ENCODE measurements around the gene SORCS2. TPM values are rescaled to one million over a fixed set of nuclear protein-coding genes. Genes with fewer than 3 reads are reported as not detected.
A peak's percentile ranks its signal among the peaks of the same experiment; 100 is the strongest.

SORCS2 gene
- total and polyA plus RNA-seq, 2 of the 4 experiments (the other 2 are of a cell fraction) = 0.36 to 0.62 TPM

- H4K8ac ChIP-seq (ENCODE audit: low read depth in 2 of 2, low read length in 2 of 2) = no peak overlapping the region; a peak in 1 of 4 replicates
- no peak for DNase-seq
- H3K9me3 ChIP-seq (ENCODE audit: control insufficient read depth, insufficient read depth, low read length) = no peaks in the 10 kb centered on the region
- H3K56ac ChIP-seq (ENCODE audit: extremely low read depth, insufficient read depth, low read length) = no peak overlapping the region
- no peak overlapping the region for H2BK20ac ChIP-seq (ENCODE audit: low read depth, low read length)
- H3K79me1 ChIP-seq (ENCODE audit: low read depth in 1 of 2, low read length in 2 of 2) = peaks cover 46 to 88% of the 10 kb centered on the region in 2 experiments
- H4K91ac ChIP-seq (ENCODE audit: insufficient read depth, low read depth, low read length) = no peak overlapping the region
- peak overlapping the region; percentile 63 for H2AK9ac ChIP-seq (replicated peaks; ENCODE audit: low read depth, low read length, poor library complexity)
- TF ChIP-seq MAFK (IDR thresholded peaks at IDR 0.05; ENCODE audit: low read depth, low read length) = no peak
- no peak for TF ChIP-seq RFX5 (IDR thresholded peaks at IDR 0.05; ENCODE audit: low read depth, low read length)
- TF ChIP-seq BHLHE40 (IDR thresholded peaks at IDR 0.05; ENCODE audit: low read depth, low read length) = no peak
- TF ChIP-seq MXI1 (IDR thresholded peaks at IDR 0.05; ENCODE audit: borderline replicate concordance, low read depth, low read length) = no peak
- no peak for TF ChIP-seq CHD1 (IDR thresholded peaks at IDR 0.05; ENCODE audit: low read depth, low read length)
- no peak for TF ChIP-seq POLR2A (IDR thresholded peaks at IDR 0.05; ENCODE audit: low read depth, low read length)
- TF ChIP-seq SMC3 (IDR thresholded peaks at IDR 0.05; ENCODE audit: low read depth, low read length) = no peak
- TF ChIP-seq CEBPB (IDR thresholded peaks at IDR 0.05; ENCODE audit: low read depth, low read length) = no peak
- no peak for TF ChIP-seq NFE2L2 (IDR thresholded peaks at IDR 0.05; ENCODE audit: low read depth, low read length)
- no peak for TF ChIP-seq FOS (IDR thresholded peaks at IDR 0.05; ENCODE audit: low read depth, low read length)
- TF ChIP-seq USF2 (IDR thresholded peaks at IDR 0.05; ENCODE audit: low read depth, low read length) = no peak
- TF ChIP-seq MAZ (IDR thresholded peaks at IDR 0.05; ENCODE audit: borderline replicate concordance, low read depth, low read length) = no peak
- TF ChIP-seq, protein P1, sequence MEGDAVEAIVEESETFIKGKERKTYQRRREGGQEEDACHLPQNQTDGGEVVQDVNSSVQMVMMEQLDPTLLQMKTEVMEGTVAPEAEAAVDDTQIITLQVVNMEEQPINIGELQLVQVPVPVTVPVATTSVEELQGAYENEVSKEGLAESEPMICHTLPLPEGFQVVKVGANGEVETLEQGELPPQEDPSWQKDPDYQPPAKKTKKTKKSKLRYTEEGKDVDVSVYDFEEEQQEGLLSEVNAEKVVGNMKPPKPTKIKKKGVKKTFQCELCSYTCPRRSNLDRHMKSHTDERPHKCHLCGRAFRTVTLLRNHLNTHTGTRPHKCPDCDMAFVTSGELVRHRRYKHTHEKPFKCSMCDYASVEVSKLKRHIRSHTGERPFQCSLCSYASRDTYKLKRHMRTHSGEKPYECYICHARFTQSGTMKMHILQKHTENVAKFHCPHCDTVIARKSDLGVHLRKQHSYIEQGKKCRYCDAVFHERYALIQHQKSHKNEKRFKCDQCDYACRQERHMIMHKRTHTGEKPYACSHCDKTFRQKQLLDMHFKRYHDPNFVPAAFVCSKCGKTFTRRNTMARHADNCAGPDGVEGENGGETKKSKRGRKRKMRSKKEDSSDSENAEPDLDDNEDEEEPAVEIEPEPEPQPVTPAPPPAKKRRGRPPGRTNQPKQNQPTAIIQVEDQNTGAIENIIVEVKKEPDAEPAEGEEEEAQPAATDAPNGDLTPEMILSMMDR (conservative IDR thresholded peaks at IDR 0.05; ENCODE audit: low read depth, low read length) = no peak
- TF ChIP-seq, protein P2, sequence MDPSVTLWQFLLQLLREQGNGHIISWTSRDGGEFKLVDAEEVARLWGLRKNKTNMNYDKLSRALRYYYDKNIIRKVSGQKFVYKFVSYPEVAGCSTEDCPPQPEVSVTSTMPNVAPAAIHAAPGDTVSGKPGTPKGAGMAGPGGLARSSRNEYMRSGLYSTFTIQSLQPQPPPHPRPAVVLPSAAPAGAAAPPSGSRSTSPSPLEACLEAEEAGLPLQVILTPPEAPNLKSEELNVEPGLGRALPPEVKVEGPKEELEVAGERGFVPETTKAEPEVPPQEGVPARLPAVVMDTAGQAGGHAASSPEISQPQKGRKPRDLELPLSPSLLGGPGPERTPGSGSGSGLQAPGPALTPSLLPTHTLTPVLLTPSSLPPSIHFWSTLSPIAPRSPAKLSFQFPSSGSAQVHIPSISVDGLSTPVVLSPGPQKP (IDR thresholded peaks at IDR 0.05; ENCODE audit: borderline replicate concordance, low read depth, low read length) = no peak
- TF ChIP-seq RCOR1 (IDR thresholded peaks at IDR 0.05; ENCODE audit: insufficient replicate concordance, low read length) = no peak
- TF ChIP-seq RAD21 (IDR thresholded peaks at IDR 0.05; ENCODE audit: low read length) = no peak
- no peak overlapping the region for H2BK15ac ChIP-seq (ENCODE audit: low read depth, low read length)
- peaks cover 65% of the 10 kb centered on the region for H3K36me3 ChIP-seq (ENCODE audit: control insufficient read depth, insufficient read depth, low read length)
- H3K14ac ChIP-seq (replicated peaks; ENCODE audit: low read depth, low read length) = no peak overlapping the region
- H2BK120ac ChIP-seq (ENCODE audit: low read depth, low read length) = no peak overlapping the region
- H3K23ac ChIP-seq (ENCODE audit: low read depth, low read length) = peak overlapping the region; percentile 33; the same call in 1 of the 2 replicates
- peak overlapping the region; percentile 2; the same call in 1 of the 2 replicates for H3K4ac ChIP-seq (ENCODE audit: low read depth, low read length)
- dilution Hi-C loops (cut with HindIII; ENCODE audit: low sequenced_read_pairs, unreplicated experiment) = no loop called here
- intact Hi-C loops (cut with micrococcal nuclease) = no loop called here
- POLR2A ChIA-PET (ENCODE audit: unreplicated experiment) = no interaction called here
- peak overlapping the region; percentile 10 for H2BK5ac ChIP-seq (ENCODE audit: low read depth, low read length, poor library complexity, severe bottlenecking)
- no peak overlapping the region for H3K4me3 ChIP-seq (ENCODE audit: insufficient read depth, low read depth, low read length)
- H3K9me1 ChIP-seq (ENCODE audit: insufficient read depth, low read length) = peaks cover 11% of the 10 kb centered on the region
- 85% methylated on average over 7 of the region's 17 CpGs; no CpG with 5 or more reads in 1 of the 2 experiments for WGBS, 2 experiments (ENCODE audit: extremely low coverage in 2 of 2, insufficient read length in 1 of 2)
- no peak overlapping the region for H3K4me2 ChIP-seq (ENCODE audit: low read depth, low read length)
- no peak overlapping the region for H4K5ac ChIP-seq (ENCODE audit: low read depth, low read length)
- BruUV-seq (replicated peaks) = no TSS peak
- no peaks in the 10 kb centered on the region for H3K27me3 ChIP-seq (ENCODE audit: control insufficient read depth, insufficient read depth, low read length)
- H2AFZ ChIP-seq (replicated peaks; ENCODE audit: low read length, poor library complexity) = no peak overlapping the region
- in situ Hi-C loops (cut with MboI; ENCODE audit: low sequenced_read_pairs) = no loop called here
- no peak for ATAC-seq (ENCODE audit: low read depth)
- CTCF ChIA-PET = no interaction called here
- H3K4me1 ChIP-seq (ENCODE audit: control insufficient read depth, insufficient read depth, low read length) = peaks cover 24% of the 10 kb centered on the region
- no peak overlapping the region for H2AK5ac ChIP-seq (ENCODE audit: low read depth, low read length)
- H3K27ac ChIP-seq (ENCODE audit: insufficient read depth, low read length) = no peak overlapping the region
- H4K20me1 ChIP-seq (ENCODE audit: insufficient read depth, low read length) = peaks cover 34% of the 10 kb centered on the region
- H3K9ac ChIP-seq (ENCODE audit: low read depth, low read length) = no peak overlapping the region
- H3K18ac ChIP-seq (ENCODE audit: low read depth, low read length) = no peak overlapping the region
Measured at GRCh38 chr4:7781993-7782392, 589.7 kb downstream of the SORCS2 start.
